Epithelial cell of proximal tubule (primary cell): ENCODE data around the gene DCXR. TPM values are rescaled to one million over a fixed set of nuclear protein-coding genes. Genes with fewer than 3 reads are reported as not detected.
A peak's percentile ranks its signal among the peaks of the same experiment; 100 is the strongest.

Experiments
- DNase-seq: peaks from one replicate; pipeline ENCODE4 v3.0.0-alpha.2; 2011; ENCODE audit warnings: low read depth
- H3K4me3 ChIP-seq: 2 replicates; pipeline ENCODE4 v1.5.1; 2011; ENCODE audit warnings: low read depth, mild to moderate bottlenecking, low read length
- total RNA-seq: library from RNA; depleted of rRNA; stranded (reverse); fragments of >200 nt; gene quantifications from 2 replicates; pipeline ENCODE4 v1.2.3, GENCODE V29; 2015
- TF ChIP-seq, protein P1 (sequence below): conservative IDR thresholded peaks from 2 replicates; pipeline ENCODE4 v1.5.1; 2012; ENCODE audit warnings: low read depth, mild to moderate bottlenecking, low read length

The DCXR gene
- total RNA-seq, 1 donor from 2014 or later = 93.1 TPM

DNA sequence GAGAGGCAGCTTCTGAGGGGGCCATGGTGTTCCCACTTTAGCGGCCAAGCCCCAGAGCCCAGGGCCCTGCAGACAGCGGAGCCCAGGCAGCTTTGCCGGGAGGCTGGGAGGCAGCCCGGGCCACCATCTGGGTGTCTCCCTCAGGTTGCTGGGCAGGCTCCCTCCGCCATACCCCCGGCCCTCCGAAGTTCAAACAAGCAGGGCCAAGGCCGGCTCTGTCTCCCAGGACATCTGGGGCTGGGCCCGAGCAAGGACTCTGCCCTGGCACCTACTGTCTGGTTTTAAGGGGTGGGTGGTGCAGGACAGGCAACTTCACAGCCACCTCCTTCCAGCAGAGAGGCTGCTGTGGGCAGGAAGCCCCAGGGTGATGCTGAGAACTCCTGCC is 25.5 kb upstream of the DCXR start:
- H3K4me3 ChIP-seq = no peak overlapping the region
- TF ChIP-seq, protein P1, sequence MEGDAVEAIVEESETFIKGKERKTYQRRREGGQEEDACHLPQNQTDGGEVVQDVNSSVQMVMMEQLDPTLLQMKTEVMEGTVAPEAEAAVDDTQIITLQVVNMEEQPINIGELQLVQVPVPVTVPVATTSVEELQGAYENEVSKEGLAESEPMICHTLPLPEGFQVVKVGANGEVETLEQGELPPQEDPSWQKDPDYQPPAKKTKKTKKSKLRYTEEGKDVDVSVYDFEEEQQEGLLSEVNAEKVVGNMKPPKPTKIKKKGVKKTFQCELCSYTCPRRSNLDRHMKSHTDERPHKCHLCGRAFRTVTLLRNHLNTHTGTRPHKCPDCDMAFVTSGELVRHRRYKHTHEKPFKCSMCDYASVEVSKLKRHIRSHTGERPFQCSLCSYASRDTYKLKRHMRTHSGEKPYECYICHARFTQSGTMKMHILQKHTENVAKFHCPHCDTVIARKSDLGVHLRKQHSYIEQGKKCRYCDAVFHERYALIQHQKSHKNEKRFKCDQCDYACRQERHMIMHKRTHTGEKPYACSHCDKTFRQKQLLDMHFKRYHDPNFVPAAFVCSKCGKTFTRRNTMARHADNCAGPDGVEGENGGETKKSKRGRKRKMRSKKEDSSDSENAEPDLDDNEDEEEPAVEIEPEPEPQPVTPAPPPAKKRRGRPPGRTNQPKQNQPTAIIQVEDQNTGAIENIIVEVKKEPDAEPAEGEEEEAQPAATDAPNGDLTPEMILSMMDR = no peak
- no peak for DNase-seq

DNA sequence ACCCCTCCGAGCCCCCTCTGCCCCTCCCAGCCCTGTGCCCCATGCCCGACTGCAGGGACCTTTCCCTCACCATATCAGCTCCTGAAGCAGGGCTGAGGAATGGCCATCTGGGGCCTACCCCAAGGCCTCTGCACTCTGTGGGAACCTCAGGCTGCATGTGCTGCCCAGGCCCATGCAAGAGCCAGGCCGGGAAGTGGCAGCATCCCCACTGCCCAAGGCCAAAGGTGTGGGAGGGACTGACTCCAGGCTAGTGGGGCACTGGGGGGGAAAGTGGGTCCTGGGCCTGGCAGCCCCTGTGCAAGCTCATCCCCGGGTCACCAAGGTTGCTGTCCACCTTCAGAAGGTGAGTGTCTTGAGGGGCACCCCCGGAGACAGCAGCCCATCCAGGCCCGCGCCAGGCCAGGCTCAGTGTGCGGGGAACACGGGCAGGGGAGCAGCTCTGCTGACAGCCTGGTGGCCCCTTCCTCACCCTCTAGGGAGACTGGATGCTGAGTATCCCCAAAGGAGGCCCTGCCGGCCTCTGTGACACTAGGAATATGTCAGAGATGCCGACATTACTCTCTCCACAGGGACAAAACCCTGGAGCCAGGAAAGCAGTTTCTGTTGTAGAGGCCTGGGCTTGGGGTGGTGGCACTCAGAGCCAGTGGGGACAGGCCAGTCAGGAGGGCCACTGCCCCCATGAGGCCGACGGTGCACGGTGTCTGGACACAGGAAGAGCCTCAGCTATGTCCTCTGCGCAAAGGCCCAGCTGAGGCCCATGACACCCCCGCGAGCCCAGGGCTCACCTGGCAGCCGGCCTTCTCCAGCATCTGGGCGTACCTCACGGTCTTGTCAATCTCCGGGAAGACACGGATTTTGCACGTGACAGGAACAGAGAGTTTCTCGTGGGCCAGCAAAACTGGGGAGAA is 24.8 kb upstream of the DCXR start:
- TF ChIP-seq, protein P1 = peak; percentile 3
- no peak overlapping the region for H3K4me3 ChIP-seq
- DNase-seq = no peak

GRCh38 chr17:82061047-82061925 is 23.8 kb upstream of the DCXR start:
- no peak for DNase-seq
- TF ChIP-seq, protein P1 = no peak
- H3K4me3 ChIP-seq = no peak overlapping the region

GRCh38 chr17:82060614-82061013 is 23.1 kb upstream of the DCXR start:
- no peak overlapping the region for H3K4me3 ChIP-seq
- DNase-seq = no peak
- TF ChIP-seq, protein P1 = no peak

DNA sequence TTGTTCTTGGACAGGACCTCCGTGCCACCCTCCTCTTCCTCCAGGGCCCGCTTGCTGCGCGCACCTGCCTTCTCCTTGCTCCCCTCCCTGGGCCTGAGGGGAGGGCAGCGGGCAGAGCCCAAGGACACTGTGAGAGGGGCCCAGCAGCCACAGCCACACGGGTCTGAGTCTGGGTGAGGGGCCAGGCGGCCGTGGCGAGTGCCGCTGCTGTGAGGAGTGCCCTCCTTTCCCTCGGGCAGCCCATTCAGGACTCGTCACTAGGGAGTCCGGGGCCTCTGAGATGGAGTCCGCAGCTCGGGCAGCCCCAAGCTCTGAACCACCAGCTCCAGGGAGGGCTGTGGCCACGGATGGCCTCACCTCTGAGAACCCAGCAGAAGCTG is 22.5 kb upstream of the DCXR start:
- TF ChIP-seq, protein P1 = no peak
- H3K4me3 ChIP-seq = no peak overlapping the region
- DNase-seq = no peak

DNA sequence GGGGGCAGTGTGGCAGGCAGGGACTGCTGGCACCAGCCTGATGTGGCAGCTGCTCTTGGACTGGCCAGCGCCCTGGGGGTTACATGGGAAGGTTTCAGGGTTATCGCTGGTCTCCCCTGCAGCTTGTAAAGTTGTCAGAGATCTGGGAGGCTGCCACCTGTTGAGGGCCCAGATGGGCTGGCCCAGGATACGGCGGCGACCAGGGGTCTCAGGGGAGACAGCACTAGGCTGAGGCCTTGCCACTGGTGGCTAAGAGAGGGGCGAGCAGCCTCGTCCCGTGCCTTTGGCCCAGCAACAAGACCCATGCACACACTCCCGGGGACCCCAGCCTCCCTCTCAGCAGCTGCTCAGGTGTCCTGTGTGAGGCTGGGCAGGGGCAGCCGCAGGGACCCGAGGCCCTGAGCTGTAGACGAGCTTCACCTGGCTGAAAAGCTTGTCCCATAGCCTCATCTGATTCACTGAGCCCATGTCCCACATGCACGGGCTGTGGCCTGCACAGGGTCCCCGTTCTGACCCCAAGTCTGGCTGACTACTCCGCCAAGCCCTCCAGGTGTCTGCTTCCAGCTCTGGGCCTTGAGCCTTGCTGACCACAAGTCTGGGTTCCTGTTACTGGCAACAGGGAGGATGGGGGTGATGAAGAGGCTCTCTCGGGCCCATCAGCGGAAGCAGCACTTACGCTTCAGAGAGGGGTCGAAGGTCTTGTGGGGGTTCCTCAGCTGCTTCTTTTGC is 21.9 kb upstream of the DCXR start:
- TF ChIP-seq, protein P1 = no peak
- no peak for DNase-seq

More for the DNA sequence above, 21.9 kb upstream of the DCXR start:
- no peak overlapping the region for H3K4me3 ChIP-seq
